BJ (cell line): ENCODE data around the gene ADGRG4. TPM values are rescaled to one million over a fixed set of nuclear protein-coding genes. Genes with fewer than 3 reads are reported as not detected.
"Not testable (repeated sequence)": the region's sequence is repeated elsewhere in the genome, so short reads cannot be mapped to it uniquely, and the experiment has no call there.

Source experiments
- CTCF ChIA-PET: fragments of 350-600 bp; formaldehyde crosslinking; extraction: SDS; loops from one replicate; lab custom pipeline; 2021; ENCODE audit warnings: antibody characterized with exemption, inconsistent platforms; lab: Yijun Ruan, JAX
- POLR2A ChIA-PET: fragments of 300-600 bp; sonication (Branson Sonifier 250); formaldehyde crosslinking; extraction: SDS; loops from one replicate; lab custom pipeline; 2021; ENCODE audit warnings: antibody characterized with exemption; lab: Charles Lee
- DNase-seq: peaks from one replicate; pipeline ENCODE4 v3.0.0-alpha.2; 2011; ENCODE audit warnings: low read depth
- H3K27me3 ChIP-seq: 2 replicates; pipeline ENCODE4 v1.6.0; 2011; ENCODE audit warnings: low read length; ENCODE audit not compliant: control insufficient read depth, insufficient read depth
- H3K36me3 ChIP-seq: 2 replicates; pipeline ENCODE4 v1.5.1; 2011; ENCODE audit warnings: low read length; ENCODE audit not compliant: control insufficient read depth, insufficient read depth
- H3K4me3 ChIP-seq: 2 replicates; pipeline ENCODE4 v1.5.1; 2011; ENCODE audit warnings: low read depth, mild to moderate bottlenecking, control low read depth, low read length
- CTCF ChIP-seq: IDR thresholded peaks from 2 replicates; pipeline ENCODE4 v1.5.1; 2011; ENCODE audit warnings: low read depth, mild to moderate bottlenecking, control low read depth, inconsistent platforms, low read length, moderate library complexity; ENCODE audit not compliant: insufficient read depth
- polyA minus RNA-seq: library from RNA; depleted of rRNA, polyadenylated mRNA; stranded (reverse); fragments of >200 nt; gene quantifications from 2 replicates; pipeline ENCODE4 v1.2.3, GENCODE V29; 2011; rRNA and poly(A)+ RNA removed
- polyA plus RNA-seq: library from polyadenylated mRNA; depleted of rRNA; stranded (reverse); fragments of >200 nt; gene quantifications from 2 replicates; pipeline ENCODE4 v1.2.3, GENCODE V29; 2011; rRNA removed

ADGRG4 gene
- polyA plus RNA-seq (0.01 TPM in 2 replicates), polyA minus RNA-seq (under 0.01 TPM in 1 of 2 replicates, not detected in the other)

DNA sequence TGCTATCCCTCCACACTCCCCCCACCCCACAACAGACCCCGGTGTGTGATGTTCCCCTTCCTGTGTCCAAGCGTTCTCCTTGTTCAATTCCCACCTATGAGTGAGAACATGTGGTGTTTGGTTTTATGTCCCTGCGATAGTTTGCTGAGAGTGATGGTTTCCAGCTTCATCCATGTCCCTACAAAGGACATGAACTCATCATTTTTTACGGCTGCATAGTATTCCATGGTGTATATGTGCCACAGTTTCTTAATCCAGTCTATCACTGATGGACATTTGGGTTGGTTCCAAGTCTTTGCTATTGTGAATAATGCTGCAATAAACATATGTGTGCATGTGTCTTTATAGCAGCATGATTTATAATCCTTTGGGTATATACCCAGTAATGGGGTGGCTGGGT lies at the start of gene ADGRG4:
Gene ADGRG4 (plus strand): TSS at position 243 of the 400 bp plus-strand sequence. CDS start 7,815 bp downstream, outside the sequence.
- H3K27me3 ChIP-seq, POLR2A ChIA-PET, DNase-seq, H3K4me3 ChIP-seq, CTCF ChIA-PET, H3K36me3 ChIP-seq: not testable (repeated sequence)

DNA sequence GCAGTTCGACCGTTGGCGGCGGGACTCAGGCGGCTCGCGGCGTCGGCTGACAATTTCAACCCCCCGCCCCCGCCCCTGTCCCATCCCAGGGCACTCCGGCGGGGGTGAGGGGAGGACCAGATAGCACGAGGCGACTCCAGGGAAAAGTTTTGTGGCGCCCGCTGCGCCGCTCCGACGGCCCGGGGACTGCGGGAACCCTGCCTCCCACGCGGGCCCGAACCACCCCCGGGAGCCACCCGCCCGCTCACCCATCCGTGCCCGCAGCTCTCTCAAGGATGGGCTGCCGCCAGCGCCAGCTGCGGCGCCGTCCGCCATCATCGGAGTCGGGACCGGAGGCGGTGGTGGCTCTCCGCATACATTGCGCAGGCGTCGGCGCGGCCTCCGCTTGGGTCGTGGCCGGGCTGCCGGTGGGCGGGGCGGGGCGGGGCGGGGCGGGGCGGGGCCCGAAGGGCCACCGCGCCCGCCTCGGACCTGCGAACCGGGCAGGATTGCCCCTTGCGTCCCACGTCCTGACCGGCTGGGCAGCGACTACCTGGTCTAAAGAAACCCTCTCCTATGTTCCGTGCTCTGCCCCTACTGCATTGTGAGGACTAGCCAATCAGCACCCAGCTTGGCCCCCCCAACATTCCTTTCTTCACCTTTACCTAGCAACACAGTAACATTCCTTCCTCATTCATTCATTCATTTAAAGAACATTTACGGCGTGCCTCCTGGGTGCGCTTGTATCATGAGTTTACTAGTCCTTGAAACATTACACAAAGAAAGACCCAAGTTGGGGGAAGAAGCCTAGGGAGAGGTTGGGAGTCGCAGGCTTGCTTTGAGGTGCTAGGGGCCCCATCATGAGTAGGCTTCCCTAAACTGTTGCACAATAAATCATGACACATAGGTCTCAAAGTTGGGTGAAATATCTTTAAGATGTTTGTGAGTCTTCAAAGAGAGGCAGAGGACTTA lies 49.4 kb upstream of the ADGRG4 start, which contains the start of gene MAP7D3:
Gene MAP7D3 (minus strand): TSS at position 360 of the 951 bp plus-strand sequence. CDS start 42 bp downstream, at position 318.
- ChIA-PET POLR2A (no interaction called here), CTCF (no interaction called here)
- no peaks in the 10 kb centered on the region for H3K36me3 ChIP-seq
- peak within 1 kb of the TSS; percentile 71 for H3K4me3 ChIP-seq
- DNase-seq: no peak
- no peak for TF ChIP-seq CTCF
- H3K27me3 ChIP-seq: no peaks in the 10 kb centered on the region

- no peak for DNase-seq
- no peak for TF ChIP-seq CTCF
- no peaks in the 10 kb centered on the region for H3K36me3 ChIP-seq
- no peak overlapping the region; the same call in 1 of the 2 replicates for H3K4me3 ChIP-seq
- no peaks in the 10 kb centered on the region for H3K27me3 ChIP-seq
- ChIA-PET CTCF (interaction anchor here (0.7 to 1.0 kb wide), 2 partner anchors 13 to 123 kb away, joined by 3 read pairs; no protein-coding TSS in a partner anchor), POLR2A (interaction anchor here (0.5 kb wide), 1 partner anchor 9 kb away, joined by 10 read pairs; no protein-coding TSS in a partner anchor)
These were observed 45.2 kb upstream of the ADGRG4 start for GRCh38 chrX:136255541-136255940.

DNA sequence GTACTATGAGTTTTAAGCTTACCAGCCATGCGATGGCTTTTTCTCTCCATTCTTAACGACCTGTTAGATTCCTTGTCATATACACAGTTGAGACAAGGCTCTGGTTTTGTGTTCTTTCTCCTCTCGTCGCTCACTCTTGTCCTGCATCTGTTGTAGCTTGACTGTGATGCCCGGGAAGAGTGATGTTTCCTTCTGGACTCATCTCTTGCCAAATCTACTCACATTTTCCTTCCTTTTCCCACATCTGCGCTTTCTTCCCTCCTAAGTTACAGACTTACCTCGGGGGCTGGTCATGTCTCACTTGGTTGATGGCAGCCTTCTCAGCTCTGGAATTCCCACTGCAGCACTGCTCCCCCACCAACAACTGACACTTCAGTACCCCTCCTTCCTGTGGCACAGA lies 44.7 kb upstream of the ADGRG4 start:
- Histone ChIP-seq H3K4me3 (no peak overlapping the region), H3K36me3 (no peaks in the 10 kb centered on the region), H3K27me3 (no peaks in the 10 kb centered on the region)
- POLR2A ChIA-PET: interaction anchor here (0.5 kb wide), 1 partner anchor 8 kb away, joined by 10 read pairs; no protein-coding TSS in a partner anchor
- CTCF ChIA-PET: interaction anchor here (0.7 to 1.0 kb wide), 2 partner anchors 13 to 124 kb away, joined by 3 read pairs; no protein-coding TSS in a partner anchor
- TF ChIP-seq CTCF: no peak
- DNase-seq: no peak

GRCh38 chrX:136258951-136259350 lies 41.8 kb upstream of the ADGRG4 start:
- no peak for TF ChIP-seq CTCF
- no peaks in the 10 kb centered on the region for H3K36me3 ChIP-seq
- ChIA-PET CTCF (interaction anchor here (1.2 to 1.3 kb wide), 2 partner anchors 9 to 231 kb away, joined by 3 to 4 read pairs; no protein-coding TSS in a partner anchor), POLR2A (no interaction called here)
- H3K4me3 ChIP-seq: no peak overlapping the region
- H3K27me3 ChIP-seq: no peaks in the 10 kb centered on the region
- DNase-seq: no peak
